Left colon (tissue), 2 donors: ENCODE measurements around the gene NPY4R2. TPM values are rescaled to one million over a fixed set of nuclear protein-coding genes. Genes with fewer than 3 reads are reported as not detected.
"Not testable (repeated sequence)": the region's sequence is repeated elsewhere in the genome, so short reads cannot be mapped to it uniquely, and the experiment has no call there.

Experiments used
- ATAC-seq: fragments of 200-7000 bp; cut with Tn5 transposase; one replicate; pipeline ENCODE4 v1.9.1; 2020; ENCODE audit warnings: mild to moderate bottlenecking, moderate library complexity
- DNase-seq, 2 donors: peaks; one replicate each; pipeline ENCODE4 v3.0.0-alpha.2; 2020
- intact Hi-C, 2 donors: fragments of 100-400 bp; cut with DNase I in 1 of 2; cut with micrococcal nuclease in 1 of 2; formaldehyde crosslinking; loops; one replicate each; pipeline versions ENCODE4 v1.11.2 to v1.14.0; 2022; cut with DNase I, micrococcal nuclease
- total RNA-seq, 2 donors: library from RNA; stranded (reverse); fragmentation: NEBNext Ultra II Directional; extraction: Animal tissue kit (Norgen Biotek cat#: 25700); gene quantifications; one replicate each; pipeline ENCODE4 v1.2.1, GENCODE V29; 2021
- donor health status: DM: no; HTN: no; CAD: no.
- donor health status: DM: yes; HTN: yes; CAD: no.

The NPY4R2 gene
- total RNA-seq, 2 donors from 2014 or later, result 8.3 to 10.6 TPM

- intact Hi-C loops, DNase-seq: not testable (repeated sequence)
- peak; percentile 90 for ATAC-seq
Measured at GRCh38 chr10:47971598-47971997, 53.1 kb downstream of the NPY4R2 start.

DNA sequence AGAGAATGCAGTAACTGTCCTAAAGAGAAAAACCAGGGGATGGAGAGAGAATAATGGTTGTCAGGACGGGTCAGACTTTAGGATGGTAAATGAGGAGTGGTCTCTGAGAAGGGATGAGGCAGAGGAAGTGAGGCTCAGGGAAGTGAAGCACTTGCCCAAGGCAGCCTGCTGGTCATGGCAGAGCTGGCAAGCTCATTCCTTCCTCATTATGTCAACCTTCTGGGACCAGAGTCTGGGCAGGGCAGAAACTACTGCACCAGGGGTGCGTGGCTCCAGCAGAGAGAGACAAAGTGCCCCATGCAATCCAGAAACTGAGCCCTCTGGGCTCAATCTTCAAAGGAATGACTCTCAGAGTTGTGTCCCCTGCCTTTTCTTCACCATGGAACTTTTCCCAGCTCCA is 53.6 kb downstream of the NPY4R2 start:
- peak; percentile 63 for ATAC-seq
- DNase-seq, intact Hi-C loops: not testable (repeated sequence)

Other genes starting within 250 kb of the NPY4R2 start
- gene SYT15B, start 155.1 kb upstream of the NPY4R2 start, total RNA-seq, result under 1 TPM; 0.15 to 0.64 TPM
- gene FAM25C, start 81.1 kb downstream of the NPY4R2 start, total RNA-seq, result not detected